Measurements from ENCODE around the gene ASS1. TPM values are rescaled to one million over a fixed set of nuclear protein-coding genes. Genes with fewer than 3 reads are reported as not detected.
A peak's percentile ranks its signal among the peaks of the same experiment; 100 is the strongest.

Gene ASS1
- total and polyA plus RNA-seq, 2 of the 13 experiments (the other 11 are each of a cell fraction or from before 2014, with no cell fraction given) = 77.6 to 122 TPM

DNA sequence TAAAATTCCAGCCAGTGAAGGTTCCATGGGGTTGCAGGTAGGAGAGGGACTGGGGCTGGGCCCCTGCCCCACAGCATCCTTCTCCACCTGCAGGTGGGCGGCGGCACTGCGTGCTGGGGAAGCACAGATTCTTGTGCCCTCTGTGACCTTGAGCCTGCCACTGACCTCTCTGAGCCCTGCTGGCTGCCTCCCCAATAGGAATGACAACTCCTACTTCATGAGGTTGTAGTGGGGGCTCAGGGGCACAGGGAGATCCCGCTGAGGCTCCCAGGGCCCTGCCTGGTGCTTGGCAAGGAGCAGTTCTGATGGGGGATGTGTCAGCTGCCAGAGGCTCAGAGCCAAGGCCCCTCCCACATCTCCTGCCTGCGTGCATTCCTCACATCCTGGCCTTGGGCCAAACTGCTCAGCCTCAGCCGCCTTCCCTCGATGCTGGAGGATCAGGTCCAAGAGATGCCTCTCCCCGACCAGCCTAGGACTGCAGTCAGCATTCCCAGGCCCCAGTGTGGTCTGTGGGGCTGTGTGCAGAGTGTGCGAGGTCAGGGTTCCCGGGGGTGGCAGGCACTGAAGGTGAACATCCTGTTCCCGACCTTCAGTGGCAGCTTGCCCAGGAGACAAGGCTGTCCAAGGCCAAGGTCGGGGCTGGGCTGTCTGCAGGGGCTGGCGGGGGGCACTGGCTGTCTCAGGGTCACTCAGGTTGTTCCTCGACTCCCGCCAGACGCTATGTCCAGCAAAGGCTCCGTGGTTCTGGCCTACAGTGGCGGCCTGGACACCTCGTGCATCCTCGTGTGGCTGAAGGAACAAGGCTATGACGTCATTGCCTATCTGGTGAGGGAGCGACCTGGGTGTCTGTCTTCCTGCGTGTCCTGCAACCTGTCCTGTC, 7.0 kb downstream of the ASS1 start (continued):
- TF ChIP-seq, protein P1, sequence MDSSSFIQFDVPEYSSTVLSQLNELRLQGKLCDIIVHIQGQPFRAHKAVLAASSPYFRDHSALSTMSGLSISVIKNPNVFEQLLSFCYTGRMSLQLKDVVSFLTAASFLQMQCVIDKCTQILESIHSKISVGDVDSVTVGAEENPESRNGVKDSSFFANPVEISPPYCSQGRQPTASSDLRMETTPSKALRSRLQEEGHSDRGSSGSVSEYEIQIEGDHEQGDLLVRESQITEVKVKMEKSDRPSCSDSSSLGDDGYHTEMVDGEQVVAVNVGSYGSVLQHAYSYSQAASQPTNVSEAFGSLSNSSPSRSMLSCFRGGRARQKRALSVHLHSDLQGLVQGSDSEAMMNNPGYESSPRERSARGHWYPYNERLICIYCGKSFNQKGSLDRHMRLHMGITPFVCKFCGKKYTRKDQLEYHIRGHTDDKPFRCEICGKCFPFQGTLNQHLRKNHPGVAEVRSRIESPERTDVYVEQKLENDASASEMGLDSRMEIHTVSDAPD (CRISPR knock-in tag; IDR thresholded peaks at IDR 0.05) = peak; percentile 69; the same call in 1 of the 2 replicates
- TF ChIP-seq NFKB2 (CRISPR knock-in tag; IDR thresholded peaks at IDR 0.05; ENCODE audit: borderline replicate concordance) = peak; percentile 47; the same call in 1 of the 2 replicates
- no peak for TF ChIP-seq ZNF660 (CRISPR knock-in tag; IDR thresholded peaks at IDR 0.05; ENCODE audit: borderline replicate concordance, low read depth)
- no peak; the same call in 1 of the 2 replicates for TF ChIP-seq ZSCAN31 (CRISPR knock-in tag; IDR thresholded peaks at IDR 0.05; ENCODE audit: low read depth)
- TF ChIP-seq ZNF280B (CRISPR knock-in tag; IDR thresholded peaks at IDR 0.05; ENCODE audit: borderline replicate concordance) = no peak
- TF ChIP-seq KDM4B (CRISPR knock-in tag; IDR thresholded peaks at IDR 0.05) = no peak
- no peak for TF ChIP-seq PCBP1 (IDR thresholded peaks at IDR 0.05; ENCODE audit: borderline replicate concordance, low read depth, low read length)
- no peak for TF ChIP-seq SAFB2 (CRISPR knock-in tag; IDR thresholded peaks at IDR 0.05; ENCODE audit: borderline replicate concordance, low read depth)
- 0 out of 2 replicates have a peak, but pooled peaks have one; percentile 29 for TF ChIP-seq ZIK1 (CRISPR knock-in tag; IDR thresholded peaks at IDR 0.05; ENCODE audit: borderline replicate concordance, low read depth)
- TF ChIP-seq HIC2 (CRISPR knock-in tag; IDR thresholded peaks at IDR 0.05; ENCODE audit: low read depth) = no peak
- no peak for TF ChIP-seq ZNF382 (CRISPR knock-in tag; IDR thresholded peaks at IDR 0.05; ENCODE audit: borderline replicate concordance)
- TF ChIP-seq ZNF484 (CRISPR knock-in tag; IDR thresholded peaks at IDR 0.05; ENCODE audit: borderline replicate concordance, low read depth) = 0 out of 2 replicates have a peak, but pooled peaks have one; percentile 47
- 0 out of 2 replicates have a peak, but pooled peaks have one; percentile 45 for TF ChIP-seq ZNF784 (CRISPR knock-in tag; IDR thresholded peaks at IDR 0.05; ENCODE audit: borderline replicate concordance)
- TF ChIP-seq ZNF224 (CRISPR knock-in tag; IDR thresholded peaks at IDR 0.05) = 0 out of 2 replicates have a peak, but pooled peaks have one; percentile 22
- TF ChIP-seq NCOA5 (CRISPR knock-in tag; IDR thresholded peaks at IDR 0.05) = no peak
- TF ChIP-seq ZNF879 (CRISPR knock-in tag; IDR thresholded peaks at IDR 0.05) = no peak
- no peak for TF ChIP-seq ELK4 (CRISPR knock-in tag; IDR thresholded peaks at IDR 0.05; ENCODE audit: borderline replicate concordance)
- TF ChIP-seq MTA3 (CRISPR knock-in tag; IDR thresholded peaks at IDR 0.05) = no peak
- TF ChIP-seq SALL2 (CRISPR knock-in tag; IDR thresholded peaks at IDR 0.05) = no peak
- TF ChIP-seq ZNF333 (CRISPR knock-in tag; IDR thresholded peaks at IDR 0.05; ENCODE audit: borderline replicate concordance) = no peak
- TF ChIP-seq CREM (IDR thresholded peaks at IDR 0.05) = no peak
- no peak for TF ChIP-seq CREM (CRISPR knock-in tag; IDR thresholded peaks at IDR 0.05)

Data from HepG2 (cell line).